Choroid plexus epithelial cell (primary cell): ENCODE measurements around the gene HACL1.
"Not testable (repeated sequence)": the region's sequence is repeated elsewhere in the genome, so short reads cannot be mapped to it uniquely, and the experiment has no call there.

Experiments used
- DNase-seq: peaks from one replicate; pipeline ENCODE4 v3.0.0-alpha.2; 2010; ENCODE audit warnings: low read depth
- H3K4me3 ChIP-seq: 2 replicates; pipeline ENCODE4 v1.5.1; 2011; ENCODE audit warnings: low read depth, mild to moderate bottlenecking, control low read depth, low read length, moderate library complexity
- CTCF ChIP-seq: conservative IDR thresholded peaks from 2 replicates; pipeline ENCODE4 v1.5.1; 2011; ENCODE audit warnings: low read depth, mild to moderate bottlenecking, control low read depth, inconsistent platforms, low read length, moderate library complexity

HACL1 gene

GRCh38 chr3:15611018-15611417 is 9.6 kb upstream of the HACL1 start:
- H3K4me3 ChIP-seq = no peak overlapping the region
- no peak for TF ChIP-seq CTCF
- no peak for DNase-seq

DNA sequence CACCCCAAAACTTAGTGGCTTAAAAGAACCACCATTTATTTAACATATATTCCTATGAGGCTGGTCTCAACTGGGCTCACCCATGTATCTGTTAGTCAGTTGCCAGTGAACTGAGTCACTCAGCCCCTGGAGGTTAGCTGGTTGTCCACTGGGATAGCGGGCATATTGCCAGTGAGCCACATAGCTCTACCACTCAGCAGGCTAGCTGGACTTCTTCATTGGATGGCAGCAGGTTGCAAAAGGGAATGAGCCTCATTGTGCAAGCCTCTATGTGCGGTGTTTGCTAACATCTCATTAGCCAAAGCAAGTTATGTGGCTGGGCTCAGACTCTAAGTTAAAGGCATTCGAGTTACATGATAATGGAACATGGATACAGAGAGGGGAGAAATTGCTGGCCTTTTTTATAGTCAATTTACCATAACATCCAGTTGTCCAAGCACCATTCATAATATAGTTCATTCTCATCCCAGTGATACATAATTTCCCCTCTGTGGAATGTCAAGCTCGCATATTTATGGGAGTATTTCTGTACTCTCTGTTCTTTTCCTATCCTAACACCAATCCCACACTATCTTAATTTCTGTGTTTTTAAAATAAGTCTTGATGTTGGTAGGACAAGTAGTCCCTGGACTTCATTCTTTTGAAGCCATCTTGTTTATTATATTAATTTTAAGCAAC is 8.9 kb upstream of the HACL1 start:
- TF ChIP-seq CTCF = no peak
- peak; percentile 80 for DNase-seq
- H3K4me3 ChIP-seq = no peak overlapping the region

GRCh38 chr3:15606434-15606891 is 5.1 kb upstream of the HACL1 start:
- DNase-seq = peak; percentile 24
- no peak for TF ChIP-seq CTCF

DNA sequence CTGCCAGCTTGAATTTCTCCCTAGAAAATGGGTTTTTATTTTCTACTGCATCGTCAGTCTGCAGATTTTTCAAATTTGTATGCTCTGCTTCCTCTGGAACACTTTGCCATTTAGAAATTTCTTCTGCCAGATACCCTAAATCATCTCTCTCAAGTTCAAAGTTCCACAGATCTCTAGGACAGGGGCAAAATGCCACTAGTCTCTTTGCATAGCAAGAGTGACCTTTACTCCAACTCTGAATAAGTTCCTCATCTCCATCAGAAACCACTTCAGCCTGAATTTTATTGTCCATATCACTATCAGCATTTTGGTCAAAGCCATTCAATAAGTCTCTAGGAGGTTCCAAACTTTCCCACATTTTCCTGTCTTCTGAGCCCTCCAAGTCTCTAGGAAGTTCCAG is 3.2 kb upstream of the HACL1 start:
- DNase-seq, H3K4me3 ChIP-seq: not testable (repeated sequence)

More at GRCh38 chr3:15606434-15606891, 5.1 kb upstream of the HACL1 start:
- H3K4me3 ChIP-seq = no peak overlapping the region

GRCh38 chr3:15602816-15603215 is 1.4 kb upstream of the HACL1 start:
- not testable (repeated sequence) for DNase-seq, H3K4me3 ChIP-seq

GRCh38 chr3:15602146-15602536 is 772 bp upstream of the HACL1 start:
- DNase-seq = no peak
- peak overlapping the region; percentile 71 for H3K4me3 ChIP-seq
- TF ChIP-seq CTCF = no peak

DNA sequence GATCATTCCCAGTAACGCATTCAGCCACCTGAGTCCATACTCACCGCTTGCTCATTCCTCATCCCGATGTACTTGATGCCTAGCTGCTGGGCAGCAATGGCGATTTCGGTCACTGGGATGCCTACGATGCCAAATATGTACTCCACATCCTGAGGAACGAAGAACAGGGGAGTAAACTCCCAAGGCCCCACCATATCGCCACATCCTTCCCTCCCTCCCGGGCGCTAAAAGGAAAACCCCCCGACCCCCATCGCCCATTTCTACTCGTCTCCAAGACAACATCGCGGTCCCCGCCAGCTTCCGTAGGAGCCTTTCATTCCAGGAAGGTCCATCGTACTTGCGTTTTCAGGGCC is 347 bp downstream of the HACL1 start:
- DNase-seq = no peak
- TF ChIP-seq CTCF = no peak

GRCh38 chr3:15595955-15596354 is 5.4 kb downstream of the HACL1 start:
- DNase-seq = no peak
- TF ChIP-seq CTCF = no peak
- H3K4me3 ChIP-seq = no peak overlapping the region

More for the DNA sequence above, 347 bp downstream of the HACL1 start:
- peak overlapping the region; percentile 71 for H3K4me3 ChIP-seq
